ENCODE measurements around the gene RBPJL.
"Not testable (repeated sequence)": the region's sequence is repeated elsewhere in the genome, so short reads cannot be mapped to it uniquely, and the experiment has no call there.

DNA sequence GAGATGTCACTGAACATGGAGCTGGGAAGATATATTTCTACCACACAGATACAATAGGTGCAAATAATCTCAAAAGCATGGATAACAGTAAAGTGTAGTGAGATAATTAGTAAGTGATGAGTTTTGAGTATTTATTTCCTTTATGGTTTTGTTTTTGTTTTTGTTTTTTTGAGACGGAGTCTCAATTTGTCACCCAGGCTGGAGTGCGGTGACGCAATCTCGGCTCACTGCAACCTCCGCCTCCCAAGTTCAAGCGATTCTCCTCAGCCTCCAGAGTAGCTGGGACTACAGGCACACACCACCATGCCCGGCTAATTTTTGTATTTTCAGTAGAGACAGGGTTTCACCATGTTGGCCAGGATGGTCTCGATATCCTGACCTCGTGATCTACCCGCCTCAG, 44.2 kb downstream of the RBPJL start:
- TF ChIP-seq, protein P1, sequence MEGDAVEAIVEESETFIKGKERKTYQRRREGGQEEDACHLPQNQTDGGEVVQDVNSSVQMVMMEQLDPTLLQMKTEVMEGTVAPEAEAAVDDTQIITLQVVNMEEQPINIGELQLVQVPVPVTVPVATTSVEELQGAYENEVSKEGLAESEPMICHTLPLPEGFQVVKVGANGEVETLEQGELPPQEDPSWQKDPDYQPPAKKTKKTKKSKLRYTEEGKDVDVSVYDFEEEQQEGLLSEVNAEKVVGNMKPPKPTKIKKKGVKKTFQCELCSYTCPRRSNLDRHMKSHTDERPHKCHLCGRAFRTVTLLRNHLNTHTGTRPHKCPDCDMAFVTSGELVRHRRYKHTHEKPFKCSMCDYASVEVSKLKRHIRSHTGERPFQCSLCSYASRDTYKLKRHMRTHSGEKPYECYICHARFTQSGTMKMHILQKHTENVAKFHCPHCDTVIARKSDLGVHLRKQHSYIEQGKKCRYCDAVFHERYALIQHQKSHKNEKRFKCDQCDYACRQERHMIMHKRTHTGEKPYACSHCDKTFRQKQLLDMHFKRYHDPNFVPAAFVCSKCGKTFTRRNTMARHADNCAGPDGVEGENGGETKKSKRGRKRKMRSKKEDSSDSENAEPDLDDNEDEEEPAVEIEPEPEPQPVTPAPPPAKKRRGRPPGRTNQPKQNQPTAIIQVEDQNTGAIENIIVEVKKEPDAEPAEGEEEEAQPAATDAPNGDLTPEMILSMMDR (IDR thresholded peaks at IDR 0.05) = not testable (repeated sequence)
- not testable (repeated sequence) for TF ChIP-seq POLR2A (IDR thresholded peaks at IDR 0.05)

Data from uterus (tissue), 2 donors.